ENCODE measurements around the gene OGFRL1. TPM values are rescaled to one million over a fixed set of nuclear protein-coding genes. Genes with fewer than 3 reads are reported as not detected.

Gene OGFRL1
- total RNA-seq, 1 donor from 2014 or later, result 4.4 TPM

GRCh38 chr6:71292001-71292400 is 3.4 kb downstream of the OGFRL1 start:
- TF ChIP-seq, protein P1, sequence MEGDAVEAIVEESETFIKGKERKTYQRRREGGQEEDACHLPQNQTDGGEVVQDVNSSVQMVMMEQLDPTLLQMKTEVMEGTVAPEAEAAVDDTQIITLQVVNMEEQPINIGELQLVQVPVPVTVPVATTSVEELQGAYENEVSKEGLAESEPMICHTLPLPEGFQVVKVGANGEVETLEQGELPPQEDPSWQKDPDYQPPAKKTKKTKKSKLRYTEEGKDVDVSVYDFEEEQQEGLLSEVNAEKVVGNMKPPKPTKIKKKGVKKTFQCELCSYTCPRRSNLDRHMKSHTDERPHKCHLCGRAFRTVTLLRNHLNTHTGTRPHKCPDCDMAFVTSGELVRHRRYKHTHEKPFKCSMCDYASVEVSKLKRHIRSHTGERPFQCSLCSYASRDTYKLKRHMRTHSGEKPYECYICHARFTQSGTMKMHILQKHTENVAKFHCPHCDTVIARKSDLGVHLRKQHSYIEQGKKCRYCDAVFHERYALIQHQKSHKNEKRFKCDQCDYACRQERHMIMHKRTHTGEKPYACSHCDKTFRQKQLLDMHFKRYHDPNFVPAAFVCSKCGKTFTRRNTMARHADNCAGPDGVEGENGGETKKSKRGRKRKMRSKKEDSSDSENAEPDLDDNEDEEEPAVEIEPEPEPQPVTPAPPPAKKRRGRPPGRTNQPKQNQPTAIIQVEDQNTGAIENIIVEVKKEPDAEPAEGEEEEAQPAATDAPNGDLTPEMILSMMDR (IDR thresholded peaks at IDR 0.05; ENCODE audit: unreplicated experiment), result no peak
- Mint-ChIP-seq H3K36me3 (peaks cover 12% of the 10 kb centered on the region), H3K9me3 (no peaks in the 10 kb centered on the region), H3K27ac (no peak overlapping the region), H3K27me3 (ENCODE audit: low read depth) (no peaks in the 10 kb centered on the region), H3K4me3 (no peak overlapping the region), H3K4me1 (peaks cover 11% of the 10 kb centered on the region)
- no peak for DNase-seq (ENCODE audit: low spot score in 2 of 2, unreplicated experiment in 2 of 2)

DNA sequence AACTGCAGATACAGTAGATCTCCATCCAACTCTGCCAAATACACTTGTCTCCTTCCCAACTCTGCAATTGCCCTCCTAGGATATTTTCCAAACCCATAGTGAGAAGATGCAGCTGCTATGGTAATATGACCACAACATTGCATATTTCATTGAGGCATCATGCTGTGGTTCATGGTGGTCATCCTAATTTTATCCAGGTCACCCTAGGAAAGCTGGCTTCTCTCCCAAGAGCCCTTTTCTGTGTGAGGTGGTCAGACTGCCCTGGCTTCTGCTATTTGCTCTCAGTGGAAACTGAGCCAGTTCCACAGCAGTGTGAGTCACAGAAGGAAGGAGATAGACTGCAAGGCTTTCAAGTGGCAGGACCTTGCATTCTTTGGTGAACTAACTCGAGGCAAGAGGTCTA is 5.5 kb downstream of the OGFRL1 start:
- Mint-ChIP-seq H3K4me3 (no peak overlapping the region), H3K36me3 (peaks cover 12% of the 10 kb centered on the region), H3K4me1 (peaks cover 11% of the 10 kb centered on the region), H3K27me3 (ENCODE audit: low read depth) (no peaks in the 10 kb centered on the region), H3K9me3 (no peaks in the 10 kb centered on the region), H3K27ac (no peak overlapping the region)
- TF ChIP-seq, protein P1 (IDR thresholded peaks at IDR 0.05; ENCODE audit: unreplicated experiment), result no peak
- DNase-seq (ENCODE audit: low spot score in 2 of 2, unreplicated experiment in 2 of 2), result no peak

GRCh38 chr6:71298459-71298858 is 9.8 kb downstream of the OGFRL1 start:
- Mint-ChIP-seq H3K9me3 (no peaks in the 10 kb centered on the region), H3K27ac (no peak overlapping the region), H3K4me3 (no peak overlapping the region), H3K4me1 (no peaks in the 10 kb centered on the region), H3K27me3 (ENCODE audit: low read depth) (no peaks in the 10 kb centered on the region), H3K36me3 (peaks cover 14% of the 10 kb centered on the region)
- DNase-seq (ENCODE audit: low spot score in 2 of 2, unreplicated experiment in 2 of 2), result no peak
- TF ChIP-seq, protein P1 (IDR thresholded peaks at IDR 0.05; ENCODE audit: unreplicated experiment), result no peak

DNA sequence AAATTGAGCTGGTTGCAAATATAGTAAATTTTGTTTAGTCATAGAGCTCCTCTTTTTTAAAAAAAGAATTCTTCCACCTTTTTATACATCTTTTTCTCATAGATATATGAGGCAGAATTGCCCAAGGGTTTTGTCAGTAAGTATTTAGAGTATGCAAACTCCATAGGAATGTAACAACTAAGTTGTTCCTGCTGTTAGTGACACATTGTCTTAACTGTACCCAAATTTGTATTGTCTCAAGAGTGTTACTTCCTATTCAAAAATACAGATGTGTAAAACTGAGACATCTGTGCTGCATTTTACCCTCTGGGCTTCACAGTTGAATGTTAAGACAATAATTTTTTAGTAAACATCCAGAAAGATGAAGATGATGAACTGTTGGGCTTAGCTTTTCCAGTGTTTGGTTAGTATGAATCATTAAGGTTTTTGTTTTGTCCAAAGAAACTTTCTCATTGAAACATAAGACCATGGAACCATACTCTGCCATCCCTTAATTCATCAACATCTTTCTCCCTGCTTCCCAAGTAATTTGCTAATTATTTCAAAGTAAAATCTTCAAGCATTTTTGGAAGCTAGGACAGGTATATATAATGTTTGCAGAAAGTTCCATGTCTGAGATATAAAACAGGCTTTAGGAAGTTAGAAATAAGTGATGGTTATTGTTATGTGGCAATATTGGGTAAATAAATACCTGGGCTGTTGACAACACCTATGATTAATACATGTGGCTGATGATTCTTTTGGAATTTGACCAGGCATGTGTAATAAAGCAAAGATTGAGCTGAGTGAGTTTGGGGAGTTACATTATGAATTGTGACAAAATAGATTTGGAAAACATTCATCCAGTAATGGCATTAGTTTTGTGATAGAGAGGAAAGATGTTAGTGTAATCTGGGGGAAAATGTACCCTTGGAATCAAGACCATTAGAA is 11.2 kb downstream of the OGFRL1 start:
- no peaks in the 10 kb centered on the region for H3K27me3 Mint-ChIP-seq (ENCODE audit: low read depth)

GRCh38 chr6:71300561-71301168 is 12.1 kb downstream of the OGFRL1 start:
- Mint-ChIP-seq H3K27ac (no peak overlapping the region), H3K4me3 (no peak overlapping the region), H3K9me3 (no peaks in the 10 kb centered on the region), H3K27me3 (ENCODE audit: low read depth) (no peaks in the 10 kb centered on the region), H3K4me1 (no peaks in the 10 kb centered on the region), H3K36me3 (peaks cover 4% of the 10 kb centered on the region)
- DNase-seq (ENCODE audit: low spot score in 2 of 2, unreplicated experiment in 2 of 2), result no peak
- TF ChIP-seq, protein P1 (IDR thresholded peaks at IDR 0.05; ENCODE audit: unreplicated experiment), result no peak

More for the DNA sequence above, 11.2 kb downstream of the OGFRL1 start:
- Mint-ChIP-seq H3K36me3 (peaks cover 5% of the 10 kb centered on the region), H3K27ac (no peak overlapping the region), H3K4me3 (no peak overlapping the region), H3K9me3 (no peaks in the 10 kb centered on the region), H3K4me1 (no peaks in the 10 kb centered on the region)
- TF ChIP-seq, protein P1 (IDR thresholded peaks at IDR 0.05; ENCODE audit: unreplicated experiment), result no peak
- DNase-seq (ENCODE audit: low spot score in 2 of 2, unreplicated experiment in 2 of 2), result no peak
